Endothelial cell (in vitro differentiated cells): ENCODE results near the gene ETNK2. TPM values are rescaled to one million over a fixed set of nuclear protein-coding genes. Genes with fewer than 3 reads are reported as not detected.

Source experiments
- DNase-seq: peaks from one replicate; pipeline ENCODE4 v3.0.0; 2021; ENCODE audit warnings: low spot score
- H3K27ac Mint-ChIP-seq: one replicate; pipeline ENCODE4 v1.8.0; 2021; ENCODE audit warnings: mixed read lengths, inconsistent platforms; ENCODE audit not compliant: unreplicated experiment
- H3K27me3 Mint-ChIP-seq: one replicate; pipeline ENCODE4 v1.8.0; 2021; ENCODE audit warnings: mild to moderate bottlenecking, moderate library complexity, mixed read lengths, inconsistent platforms; ENCODE audit not compliant: unreplicated experiment
- H3K36me3 Mint-ChIP-seq: one replicate; pipeline ENCODE4 v1.8.0; 2021; ENCODE audit warnings: mild to moderate bottlenecking, low read depth, mixed read lengths, inconsistent platforms; ENCODE audit not compliant: unreplicated experiment
- H3K4me1 Mint-ChIP-seq: one replicate; pipeline ENCODE4 v1.8.0; 2021; ENCODE audit warnings: mild to moderate bottlenecking, mixed read lengths, inconsistent platforms; ENCODE audit not compliant: unreplicated experiment
- H3K4me3 Mint-ChIP-seq: one replicate; pipeline ENCODE4 v1.8.0; 2021; ENCODE audit warnings: mild to moderate bottlenecking, mixed read lengths, inconsistent platforms; ENCODE audit not compliant: unreplicated experiment
- H3K9me3 Mint-ChIP-seq: one replicate; pipeline ENCODE4 v1.8.0; 2021; ENCODE audit warnings: mixed read lengths, inconsistent platforms; ENCODE audit not compliant: unreplicated experiment
- total RNA-seq: library from RNA; stranded (reverse); fragmentation: NEBNext Ultra II Directional; extraction: Animal tissue kit (Norgen Biotek cat#: 25700); gene quantifications from one replicate; pipeline ENCODE4 v1.2.1, GENCODE V29; 2021; ENCODE audit not compliant: unreplicated experiment
- TF ChIP-seq, protein P1 (sequence below): fragments of 200-600 bp; sonication (generic); IDR thresholded peaks from one replicate; pipeline ENCODE4 v1.5.0; 2021; ENCODE audit warnings: antibody characterized with exemption; ENCODE audit not compliant: unreplicated experiment

ETNK2 gene
- total RNA-seq, 1 donor from 2014 or later: 15.9 TPM

GRCh38 chr1:204087893-204088528 is 63.8 kb downstream of the ETNK2 start:
- no peak overlapping the region for H3K27ac Mint-ChIP-seq
- H3K27me3 Mint-ChIP-seq: peaks cover 2% of the 10 kb centered on the region
- TF ChIP-seq, protein P1, sequence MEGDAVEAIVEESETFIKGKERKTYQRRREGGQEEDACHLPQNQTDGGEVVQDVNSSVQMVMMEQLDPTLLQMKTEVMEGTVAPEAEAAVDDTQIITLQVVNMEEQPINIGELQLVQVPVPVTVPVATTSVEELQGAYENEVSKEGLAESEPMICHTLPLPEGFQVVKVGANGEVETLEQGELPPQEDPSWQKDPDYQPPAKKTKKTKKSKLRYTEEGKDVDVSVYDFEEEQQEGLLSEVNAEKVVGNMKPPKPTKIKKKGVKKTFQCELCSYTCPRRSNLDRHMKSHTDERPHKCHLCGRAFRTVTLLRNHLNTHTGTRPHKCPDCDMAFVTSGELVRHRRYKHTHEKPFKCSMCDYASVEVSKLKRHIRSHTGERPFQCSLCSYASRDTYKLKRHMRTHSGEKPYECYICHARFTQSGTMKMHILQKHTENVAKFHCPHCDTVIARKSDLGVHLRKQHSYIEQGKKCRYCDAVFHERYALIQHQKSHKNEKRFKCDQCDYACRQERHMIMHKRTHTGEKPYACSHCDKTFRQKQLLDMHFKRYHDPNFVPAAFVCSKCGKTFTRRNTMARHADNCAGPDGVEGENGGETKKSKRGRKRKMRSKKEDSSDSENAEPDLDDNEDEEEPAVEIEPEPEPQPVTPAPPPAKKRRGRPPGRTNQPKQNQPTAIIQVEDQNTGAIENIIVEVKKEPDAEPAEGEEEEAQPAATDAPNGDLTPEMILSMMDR: no peak
- H3K4me3 Mint-ChIP-seq: no peak overlapping the region
- DNase-seq: no peak
- peaks cover 42% of the 10 kb centered on the region for H3K4me1 Mint-ChIP-seq
- H3K36me3 Mint-ChIP-seq: peaks cover 8% of the 10 kb centered on the region
- H3K9me3 Mint-ChIP-seq: no peaks in the 10 kb centered on the region

- no peaks in the 10 kb centered on the region for H3K9me3 Mint-ChIP-seq
- peaks cover 9% of the 10 kb centered on the region for H3K36me3 Mint-ChIP-seq
- H3K27ac Mint-ChIP-seq: no peak overlapping the region
- no peak overlapping the region for H3K4me3 Mint-ChIP-seq
- peaks cover 2% of the 10 kb centered on the region for H3K27me3 Mint-ChIP-seq
- H3K4me1 Mint-ChIP-seq: peaks cover 45% of the 10 kb centered on the region
- TF ChIP-seq, protein P1: no peak
- DNase-seq: no peak
Observed at GRCh38 chr1:204087181-204087892, 64.5 kb downstream of the ETNK2 start.

DNA sequence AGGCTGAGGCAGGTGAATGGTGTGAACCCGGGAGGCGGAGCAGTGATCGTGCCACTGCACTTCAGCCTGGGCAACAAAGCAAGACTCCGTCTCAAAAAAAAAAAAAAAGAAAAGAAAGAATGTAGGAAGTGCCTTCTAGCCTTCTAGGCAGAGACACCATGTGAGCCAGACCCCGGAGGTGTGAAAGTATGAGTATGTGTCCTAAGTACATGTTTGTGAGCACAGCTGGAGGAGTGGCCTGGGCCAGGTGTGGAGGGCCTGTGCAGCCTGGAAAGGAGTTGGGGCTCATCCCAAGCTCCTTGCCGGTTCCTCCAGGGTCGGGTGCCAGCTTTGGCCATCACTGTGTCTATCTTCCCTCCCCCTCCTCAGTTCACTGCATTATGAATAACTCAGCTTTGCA is 66.0 kb downstream of the ETNK2 start:
- peaks cover 43% of the 10 kb centered on the region for H3K4me1 Mint-ChIP-seq
- no peak overlapping the region for H3K27ac Mint-ChIP-seq

DNA sequence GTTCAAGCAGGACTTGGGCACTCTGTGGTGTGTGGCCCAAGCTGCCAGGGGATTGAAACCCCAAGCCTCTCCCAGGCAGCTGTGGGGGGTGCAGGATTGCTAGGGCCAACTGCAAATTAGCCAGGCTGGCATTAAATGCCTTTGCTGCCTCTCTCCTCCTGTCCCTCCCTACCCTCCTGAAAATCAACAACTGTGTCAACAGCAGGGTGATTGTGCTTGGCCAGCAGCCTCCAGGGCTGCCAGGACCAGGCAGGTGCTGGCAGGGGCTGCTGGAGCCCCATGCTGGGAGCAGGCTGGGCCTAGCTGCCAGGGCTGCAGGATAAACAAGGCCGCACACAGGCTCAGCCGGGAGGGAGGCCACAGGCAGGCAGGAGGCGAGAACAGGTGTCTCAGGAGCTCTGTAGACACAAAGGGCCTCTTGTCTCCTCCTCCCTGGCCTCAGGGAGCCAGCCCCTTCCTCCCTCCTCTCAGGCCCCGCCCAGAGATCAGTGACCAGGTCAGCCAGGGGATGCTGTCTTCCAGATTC is 67.5 kb downstream of the ETNK2 start:
- Mint-ChIP-seq H3K36me3 (peaks cover 9% of the 10 kb centered on the region), H3K27me3 (peaks cover 5% of the 10 kb centered on the region), H3K9me3 (no peaks in the 10 kb centered on the region), H3K27ac (no peak overlapping the region), H3K4me3 (no peak overlapping the region), H3K4me1 (peaks cover 45% of the 10 kb centered on the region)
- TF ChIP-seq, protein P1: no peak
- no peak for DNase-seq

More for the DNA sequence above, 66.0 kb downstream of the ETNK2 start:
- no peak for DNase-seq
- Mint-ChIP-seq H3K27me3 (peaks cover 5% of the 10 kb centered on the region), H3K36me3 (peaks cover 9% of the 10 kb centered on the region), H3K9me3 (no peaks in the 10 kb centered on the region), H3K4me3 (no peak overlapping the region)
- TF ChIP-seq, protein P1: no peak

GRCh38 chr1:204083491-204083890 is 68.4 kb downstream of the ETNK2 start:
- Mint-ChIP-seq H3K36me3 (peaks cover 9% of the 10 kb centered on the region), H3K27ac (no peak overlapping the region), H3K4me1 (peaks cover 41% of the 10 kb centered on the region), H3K9me3 (no peaks in the 10 kb centered on the region), H3K4me3 (no peak overlapping the region), H3K27me3 (peaks cover 7% of the 10 kb centered on the region)
- TF ChIP-seq, protein P1: no peak
- no peak for DNase-seq
